ENCODE results near the gene LYST.

DNA sequence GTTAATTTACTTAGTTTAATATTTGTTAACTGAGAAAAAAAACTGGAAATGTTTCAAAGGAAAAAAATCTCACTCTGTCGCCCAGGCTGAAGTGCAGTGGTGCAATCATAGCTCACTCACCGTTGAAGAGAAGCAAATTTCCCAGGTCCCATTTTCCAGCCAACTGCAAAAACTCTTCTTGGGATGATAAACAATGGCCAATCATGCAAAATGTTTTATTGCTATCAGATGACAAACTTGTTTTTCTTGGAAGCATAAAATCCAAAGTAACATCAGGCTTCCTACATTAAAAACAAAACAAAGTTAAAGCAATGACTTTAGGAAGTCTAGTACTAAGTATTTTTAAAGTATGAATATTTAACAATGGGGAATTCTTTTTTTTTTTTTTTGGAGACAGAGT is 84.9 kb downstream of the LYST start:
- TF ChIP-seq, protein P1, sequence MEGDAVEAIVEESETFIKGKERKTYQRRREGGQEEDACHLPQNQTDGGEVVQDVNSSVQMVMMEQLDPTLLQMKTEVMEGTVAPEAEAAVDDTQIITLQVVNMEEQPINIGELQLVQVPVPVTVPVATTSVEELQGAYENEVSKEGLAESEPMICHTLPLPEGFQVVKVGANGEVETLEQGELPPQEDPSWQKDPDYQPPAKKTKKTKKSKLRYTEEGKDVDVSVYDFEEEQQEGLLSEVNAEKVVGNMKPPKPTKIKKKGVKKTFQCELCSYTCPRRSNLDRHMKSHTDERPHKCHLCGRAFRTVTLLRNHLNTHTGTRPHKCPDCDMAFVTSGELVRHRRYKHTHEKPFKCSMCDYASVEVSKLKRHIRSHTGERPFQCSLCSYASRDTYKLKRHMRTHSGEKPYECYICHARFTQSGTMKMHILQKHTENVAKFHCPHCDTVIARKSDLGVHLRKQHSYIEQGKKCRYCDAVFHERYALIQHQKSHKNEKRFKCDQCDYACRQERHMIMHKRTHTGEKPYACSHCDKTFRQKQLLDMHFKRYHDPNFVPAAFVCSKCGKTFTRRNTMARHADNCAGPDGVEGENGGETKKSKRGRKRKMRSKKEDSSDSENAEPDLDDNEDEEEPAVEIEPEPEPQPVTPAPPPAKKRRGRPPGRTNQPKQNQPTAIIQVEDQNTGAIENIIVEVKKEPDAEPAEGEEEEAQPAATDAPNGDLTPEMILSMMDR (conservative IDR thresholded peaks at IDR 0.05; ENCODE audit: low read depth, low read length): no peak
- no peak for TF ChIP-seq FOS (IDR thresholded peaks at IDR 0.05; ENCODE audit: low read depth, low read length)
- TF ChIP-seq POLR2A (IDR thresholded peaks at IDR 0.05; ENCODE audit: low read depth, low read length): no peak
- TF ChIP-seq, protein P2, sequence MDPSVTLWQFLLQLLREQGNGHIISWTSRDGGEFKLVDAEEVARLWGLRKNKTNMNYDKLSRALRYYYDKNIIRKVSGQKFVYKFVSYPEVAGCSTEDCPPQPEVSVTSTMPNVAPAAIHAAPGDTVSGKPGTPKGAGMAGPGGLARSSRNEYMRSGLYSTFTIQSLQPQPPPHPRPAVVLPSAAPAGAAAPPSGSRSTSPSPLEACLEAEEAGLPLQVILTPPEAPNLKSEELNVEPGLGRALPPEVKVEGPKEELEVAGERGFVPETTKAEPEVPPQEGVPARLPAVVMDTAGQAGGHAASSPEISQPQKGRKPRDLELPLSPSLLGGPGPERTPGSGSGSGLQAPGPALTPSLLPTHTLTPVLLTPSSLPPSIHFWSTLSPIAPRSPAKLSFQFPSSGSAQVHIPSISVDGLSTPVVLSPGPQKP (IDR thresholded peaks at IDR 0.05; ENCODE audit: borderline replicate concordance, low read depth, low read length): no peak
- TF ChIP-seq SMC3 (IDR thresholded peaks at IDR 0.05; ENCODE audit: low read depth, low read length): no peak
- TF ChIP-seq, protein P3, sequence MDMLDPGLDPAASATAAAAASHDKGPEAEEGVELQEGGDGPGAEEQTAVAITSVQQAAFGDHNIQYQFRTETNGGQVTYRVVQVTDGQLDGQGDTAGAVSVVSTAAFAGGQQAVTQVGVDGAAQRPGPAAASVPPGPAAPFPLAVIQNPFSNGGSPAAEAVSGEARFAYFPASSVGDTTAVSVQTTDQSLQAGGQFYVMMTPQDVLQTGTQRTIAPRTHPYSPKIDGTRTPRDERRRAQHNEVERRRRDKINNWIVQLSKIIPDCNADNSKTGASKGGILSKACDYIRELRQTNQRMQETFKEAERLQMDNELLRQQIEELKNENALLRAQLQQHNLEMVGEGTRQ (IDR thresholded peaks at IDR 0.05; ENCODE audit: low read depth, low read length): no peak
- TF ChIP-seq BHLHE40 (IDR thresholded peaks at IDR 0.05; ENCODE audit: low read depth, low read length): no peak
- TF ChIP-seq NFE2L2 (IDR thresholded peaks at IDR 0.05; ENCODE audit: low read depth, low read length): no peak

Measured in IMR-90 (cell line).